Measurements from ENCODE around the gene GRIN2D.

Gene GRIN2D

DNA sequence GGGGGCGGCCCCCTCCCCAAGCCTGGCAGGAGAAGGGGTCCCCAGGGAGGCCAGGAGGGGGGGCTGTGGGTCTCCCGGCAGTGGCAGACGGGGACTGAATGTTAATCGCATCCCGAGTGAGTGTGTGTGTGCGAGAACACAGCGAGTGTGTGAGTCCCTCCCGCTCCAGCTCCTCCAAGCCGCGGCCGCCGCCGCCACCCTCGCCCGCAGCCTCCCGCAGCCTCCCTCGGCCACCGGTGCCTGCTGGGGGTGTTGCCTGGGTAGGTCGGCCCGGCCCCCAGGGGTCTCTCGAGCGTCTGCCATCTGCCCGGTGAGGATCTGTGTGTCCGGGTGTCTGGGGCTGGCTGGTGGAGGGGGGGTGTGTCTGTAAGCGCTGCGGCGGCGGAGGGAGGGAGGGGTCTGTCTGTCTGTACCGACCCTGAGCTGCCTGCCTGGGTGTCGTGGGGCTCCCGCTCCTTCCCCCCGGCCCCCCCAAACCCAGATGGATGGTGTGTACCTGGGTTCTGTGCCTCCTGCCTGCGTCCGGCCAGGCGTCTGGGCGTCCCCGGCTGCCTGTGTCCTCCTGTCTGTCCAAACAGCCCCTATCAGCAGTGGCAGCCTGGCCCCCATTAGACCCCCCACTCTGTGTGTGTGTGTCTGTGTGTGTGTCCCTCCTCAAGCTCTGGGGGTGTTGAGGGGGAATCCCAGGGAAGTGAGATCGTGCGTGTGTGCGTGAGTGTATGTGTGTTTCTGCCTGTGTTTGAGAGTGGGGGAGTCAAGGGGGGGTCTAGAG, at the start of gene GRIN2D:
GRIN2D (plus strand) TSS at position 110 of the 772 bp plus-strand sequence. CDS start 4,725 bp downstream, outside the sequence.
- in situ Hi-C loops (cut with HindIII; ENCODE audit: low sequenced_read_pairs): no loop called here

DNA sequence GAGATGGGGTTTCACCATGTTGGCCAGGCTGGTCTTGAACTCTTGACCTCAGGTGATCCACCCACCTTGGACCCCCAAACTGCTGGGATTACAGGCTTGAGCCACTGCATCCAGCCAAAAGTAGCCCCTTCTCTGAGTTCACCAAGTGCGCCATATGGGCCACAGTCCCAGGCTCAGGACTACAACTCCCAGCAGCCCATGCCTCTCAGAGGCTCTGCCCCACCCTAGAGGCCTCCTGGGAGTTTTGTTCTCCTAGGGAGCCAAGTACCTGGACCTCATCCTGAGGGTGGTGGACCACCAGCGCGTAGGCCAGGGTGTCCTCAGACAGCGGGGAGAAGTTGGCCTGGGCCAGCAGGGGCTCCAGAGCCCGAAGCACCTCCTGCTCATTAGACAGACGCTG, 48.6 kb upstream of the GRIN2D start:
- in situ Hi-C loops (cut with HindIII; ENCODE audit: low sequenced_read_pairs): loop anchor here (25.0 kb wide), 1 partner anchor 92 kb away; the partner anchor contains the start of gene GRWD1

DNA sequence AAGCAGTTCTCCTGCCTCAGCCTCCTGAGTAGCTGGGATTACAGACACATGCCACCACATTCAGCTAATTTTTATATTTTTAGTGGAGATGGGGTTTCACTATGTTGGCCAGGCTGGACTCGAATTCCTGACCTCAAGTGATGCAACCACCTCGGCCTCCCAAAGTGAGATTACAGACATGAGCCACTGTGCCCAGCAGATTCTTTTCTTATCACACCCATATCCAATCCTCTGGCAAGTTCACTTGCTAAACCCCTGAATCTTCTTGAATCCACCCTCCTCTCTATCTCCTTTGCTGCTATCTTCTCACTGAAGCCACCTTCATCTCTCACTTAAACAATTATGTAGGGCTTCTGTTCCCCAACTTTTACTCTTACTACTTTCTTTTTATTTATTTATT, 47.3 kb upstream of the GRIN2D start:
- in situ Hi-C loops (cut with HindIII; ENCODE audit: low sequenced_read_pairs): loop anchor here (25.0 kb wide), 1 partner anchor 91 kb away; the partner anchor contains the start of gene GRWD1

DNA sequence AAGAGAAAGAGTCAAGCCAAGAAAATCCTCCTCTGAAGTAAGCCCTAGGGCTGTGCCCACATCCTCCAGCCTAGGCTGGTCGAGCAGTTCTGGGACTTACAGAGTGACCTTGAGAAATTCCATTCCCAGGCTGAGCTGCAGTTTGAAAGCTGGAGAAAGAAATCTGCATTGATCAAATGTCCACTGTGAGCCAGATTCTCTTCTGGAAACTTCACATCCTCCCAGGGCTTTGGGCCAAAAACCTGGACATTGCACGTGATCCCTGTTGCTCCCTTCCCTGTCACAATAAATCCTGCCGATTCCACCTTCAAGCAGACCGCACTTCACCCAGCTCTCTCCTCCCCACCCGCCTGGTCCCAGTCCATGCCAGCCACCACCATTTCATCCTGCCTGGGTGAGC, 45.4 kb upstream of the GRIN2D start:
- in situ Hi-C loops (cut with HindIII; ENCODE audit: low sequenced_read_pairs): loop anchor here (25.0 kb wide), 1 partner anchor 89 kb away; the partner anchor contains the start of gene GRWD1

DNA sequence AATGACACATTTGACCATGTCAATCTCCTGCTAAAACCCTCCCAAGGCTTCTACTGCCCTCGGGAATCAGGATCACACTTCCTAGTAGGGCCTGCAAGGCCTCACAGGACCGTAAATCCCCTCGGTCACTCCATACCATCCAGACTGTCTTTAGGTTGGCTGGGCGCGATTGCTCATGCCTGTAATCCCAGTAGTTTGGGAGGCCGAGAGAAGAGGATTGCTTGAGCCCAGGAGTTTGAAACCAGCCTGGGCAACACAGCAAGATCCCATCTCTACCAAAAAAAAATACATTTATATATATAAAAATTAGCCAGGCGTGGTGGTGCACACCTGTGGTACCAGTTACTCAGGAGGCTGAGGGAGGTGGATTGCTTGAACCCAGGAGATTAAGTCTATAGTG, 44.7 kb upstream of the GRIN2D start:
- in situ Hi-C loops (cut with HindIII; ENCODE audit: low sequenced_read_pairs): loop anchor here (25.0 kb wide), 1 partner anchor 89 kb away; the partner anchor contains the start of gene GRWD1

DNA sequence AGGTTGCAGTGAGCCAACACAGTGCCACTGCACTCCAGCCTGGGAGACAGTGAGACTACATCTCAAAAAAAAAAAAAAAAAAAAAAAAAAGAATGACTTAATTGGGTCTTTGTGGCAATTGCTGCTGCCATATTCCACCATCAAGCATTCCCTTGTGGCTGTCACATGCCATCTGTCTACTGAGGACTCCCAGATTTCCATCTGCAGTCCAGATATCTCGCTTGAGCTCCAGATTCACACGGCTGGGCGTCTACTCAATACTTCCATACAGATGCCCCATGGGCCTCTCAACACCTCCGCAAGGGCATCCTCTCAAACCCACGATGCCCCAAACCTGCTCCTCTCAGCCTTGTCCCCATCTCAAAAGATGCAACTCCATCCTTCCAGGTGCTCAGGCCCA, 42.6 kb upstream of the GRIN2D start:
- in situ Hi-C loops (cut with HindIII; ENCODE audit: low sequenced_read_pairs): no loop called here

DNA sequence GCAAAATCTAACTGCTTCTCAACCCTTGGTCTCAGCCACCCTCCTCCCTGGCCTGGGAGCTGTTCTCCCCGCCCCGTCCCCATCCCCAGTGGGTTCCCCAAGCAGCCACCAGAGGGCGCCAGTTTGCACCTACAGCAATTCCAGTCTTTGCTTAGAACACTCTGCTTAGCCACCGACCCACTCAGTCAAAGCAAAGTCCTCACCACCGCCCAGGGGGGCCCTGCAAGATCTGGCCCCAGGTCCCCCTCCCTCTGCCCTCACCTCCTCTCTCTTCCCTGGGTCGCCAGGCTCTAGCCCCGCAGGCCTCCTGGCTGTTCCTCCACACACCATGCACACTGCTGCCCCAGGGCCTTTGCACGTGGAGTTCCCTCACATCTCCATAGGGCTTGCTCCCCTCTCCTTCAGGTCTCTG, 42.1 kb upstream of the GRIN2D start:
- in situ Hi-C loops (cut with HindIII; ENCODE audit: low sequenced_read_pairs): no loop called here

DNA sequence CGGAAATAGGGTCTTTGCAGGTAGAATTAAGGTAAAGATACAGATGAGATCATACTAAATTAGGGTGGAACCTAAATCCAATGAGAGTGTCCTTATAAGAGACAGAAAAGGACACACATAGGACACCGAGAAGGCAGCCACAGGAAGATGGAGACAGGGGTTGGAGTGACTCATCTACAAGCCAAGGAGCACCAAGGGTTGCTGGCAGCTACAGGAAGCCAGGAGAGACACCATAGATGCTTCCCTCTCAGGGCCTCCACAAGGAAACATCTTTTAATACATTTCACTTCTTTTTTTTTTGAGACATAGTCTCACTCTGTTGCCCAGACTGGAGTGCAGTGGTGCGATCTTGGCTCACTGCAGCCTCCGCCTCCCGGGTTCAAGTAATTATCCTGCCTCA, 39.8 kb upstream of the GRIN2D start:
- in situ Hi-C loops (cut with HindIII; ENCODE audit: low sequenced_read_pairs): no loop called here

DNA sequence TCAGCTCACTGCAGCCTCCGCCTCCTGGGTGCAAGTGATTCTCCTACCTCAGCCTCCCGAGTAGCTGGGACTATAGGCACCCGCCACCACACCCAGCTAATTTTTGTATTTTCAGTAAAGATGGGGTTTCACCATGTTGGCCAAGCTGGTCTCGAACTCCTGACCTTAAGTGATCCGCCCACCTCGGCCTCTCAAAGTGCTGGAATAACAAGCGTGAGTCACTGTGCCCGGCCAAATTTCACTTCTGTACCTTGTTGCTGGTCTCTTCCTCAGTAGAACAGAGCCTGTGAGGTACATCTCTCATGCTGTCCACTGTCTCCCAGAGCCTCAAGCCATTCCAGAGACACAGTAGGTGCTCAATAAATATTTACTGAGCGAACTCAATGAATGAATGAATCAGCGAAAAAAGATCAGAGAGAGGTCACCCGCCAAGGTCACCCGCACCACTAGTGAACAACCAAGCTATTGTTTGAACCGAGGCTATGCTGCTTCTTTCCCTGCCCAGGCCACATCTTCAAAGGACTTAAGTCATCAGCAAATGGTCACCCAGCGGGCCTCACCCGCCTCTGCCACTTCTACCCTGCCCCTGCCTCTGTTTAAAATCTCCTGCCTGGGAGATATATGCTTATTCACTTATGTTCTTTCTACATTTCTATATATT, 39.0 kb upstream of the GRIN2D start:
- in situ Hi-C loops (cut with HindIII; ENCODE audit: low sequenced_read_pairs): no loop called here

DNA sequence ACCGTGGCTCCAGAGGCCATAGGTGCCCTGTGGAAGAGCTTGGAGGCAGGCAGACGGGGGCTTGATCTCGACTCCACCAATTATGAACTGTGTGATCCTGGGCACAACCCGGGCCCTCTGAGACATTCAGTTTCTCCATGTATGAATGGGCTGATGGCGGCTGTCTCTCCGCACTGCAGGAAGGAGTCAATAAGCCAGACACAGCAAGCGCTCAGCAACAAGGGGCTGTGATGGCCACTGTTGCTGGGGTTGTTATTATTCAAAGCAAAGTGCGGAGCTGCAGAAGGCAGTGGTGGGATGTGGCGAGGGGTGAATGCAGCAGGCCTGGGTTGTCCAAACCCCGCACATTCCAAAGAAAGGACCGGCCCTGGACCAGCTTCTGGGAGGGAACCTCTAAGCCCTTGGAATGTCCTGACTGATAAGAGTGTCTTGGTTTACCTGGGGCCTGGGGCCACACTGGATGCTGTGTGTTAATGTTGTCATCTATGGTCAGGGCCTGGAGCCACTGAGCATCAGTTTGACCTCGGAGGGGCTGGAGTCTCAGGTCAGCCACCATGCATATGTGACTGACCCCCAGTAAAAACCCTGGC, 38.0 kb upstream of the GRIN2D start:
- in situ Hi-C loops (cut with HindIII; ENCODE audit: low sequenced_read_pairs): no loop called here

DNA sequence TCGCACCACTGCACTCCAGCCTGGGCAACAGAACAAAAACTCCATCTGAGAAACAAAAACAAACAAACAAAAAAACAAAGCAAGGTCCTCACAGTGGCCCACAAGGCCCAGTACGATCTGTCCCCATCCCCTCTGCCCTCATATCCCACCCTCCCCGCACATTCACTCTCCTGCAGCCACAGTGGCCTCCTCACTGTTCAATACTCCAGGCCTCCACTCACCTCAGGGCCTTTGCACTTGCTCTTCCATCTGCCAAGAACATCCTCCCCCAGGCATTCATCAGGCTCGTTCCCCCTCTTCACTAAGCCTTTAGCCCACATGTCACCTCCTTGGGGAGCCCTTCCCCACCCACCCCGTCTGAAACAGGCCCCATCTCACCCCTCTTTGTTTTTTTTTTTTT, 34.3 kb upstream of the GRIN2D start:
- in situ Hi-C loops (cut with HindIII; ENCODE audit: low sequenced_read_pairs): no loop called here

DNA sequence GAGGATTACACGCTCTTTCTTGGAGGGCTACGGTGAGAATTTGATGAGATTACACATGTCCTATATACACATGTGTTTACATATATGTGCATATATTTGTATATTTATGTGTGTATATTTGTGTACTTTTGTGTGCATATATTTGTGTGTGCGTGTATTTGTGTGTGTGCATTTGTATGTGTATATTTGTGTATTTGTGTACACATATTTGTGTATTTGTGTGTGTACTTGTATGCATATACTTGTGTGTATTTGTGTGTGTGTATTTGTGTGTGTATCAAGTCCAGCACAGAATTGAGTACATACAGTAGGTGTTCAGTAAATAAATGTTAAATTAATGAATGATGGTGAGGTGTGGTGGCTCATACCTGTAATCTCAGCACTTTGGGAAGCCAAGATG, 31.6 kb upstream of the GRIN2D start:
- in situ Hi-C loops (cut with HindIII; ENCODE audit: low sequenced_read_pairs): no loop called here

DNA sequence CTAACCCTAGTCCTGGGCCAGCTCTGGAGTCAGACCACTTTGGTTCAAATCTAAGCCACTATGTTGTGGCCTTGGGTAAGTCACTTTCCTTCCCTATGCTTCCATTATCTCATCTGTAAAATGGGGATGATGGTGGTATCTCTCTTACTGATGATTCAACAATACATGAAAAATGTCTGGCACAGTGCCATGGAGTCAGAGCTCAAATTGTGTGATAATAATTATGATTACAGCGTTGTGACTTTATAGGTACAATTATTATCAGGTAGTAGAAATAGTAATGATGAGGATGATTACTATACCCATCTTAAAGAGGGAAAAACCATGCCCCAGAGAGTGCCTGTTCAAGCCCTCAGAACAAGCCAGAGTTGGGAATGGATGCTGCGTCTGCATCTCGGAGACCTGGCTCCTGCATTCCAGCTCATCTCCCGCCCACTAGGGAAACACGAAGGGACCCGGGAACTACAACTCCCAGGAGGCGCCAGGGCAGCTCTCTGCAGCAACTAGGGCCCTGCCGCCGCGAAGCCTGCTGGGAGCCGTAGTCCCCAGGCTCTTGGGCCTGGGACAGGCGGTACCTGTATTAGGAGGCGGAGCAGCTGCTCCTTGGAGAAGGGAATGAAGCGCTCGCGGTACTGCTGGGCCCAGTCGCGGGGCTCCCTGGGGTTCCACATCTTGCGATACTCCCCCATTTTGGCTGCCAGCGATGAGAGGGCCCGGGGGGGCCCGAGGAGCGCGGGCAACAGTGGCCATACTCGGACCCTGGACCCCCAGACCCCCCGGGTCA, 30.6 kb upstream of the GRIN2D start:
- in situ Hi-C loops (cut with HindIII; ENCODE audit: low sequenced_read_pairs): no loop called here

DNA sequence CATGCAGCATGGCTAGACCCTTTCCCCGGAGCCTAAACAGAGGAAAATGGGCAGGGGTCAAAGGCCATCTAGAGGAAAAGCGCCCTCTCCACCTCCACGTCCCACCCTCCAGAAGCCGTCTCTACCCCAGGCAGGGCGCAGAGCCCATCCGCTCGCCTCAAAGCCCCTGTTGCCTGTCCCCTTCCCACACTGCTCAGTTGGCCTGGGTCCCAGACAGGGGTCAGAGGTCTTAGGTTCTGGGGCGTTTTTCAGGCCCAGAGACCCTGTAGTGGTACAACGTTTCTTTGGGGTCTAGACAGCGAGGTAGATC, 30.0 kb upstream of the GRIN2D start:
- in situ Hi-C loops (cut with HindIII; ENCODE audit: low sequenced_read_pairs): no loop called here

DNA sequence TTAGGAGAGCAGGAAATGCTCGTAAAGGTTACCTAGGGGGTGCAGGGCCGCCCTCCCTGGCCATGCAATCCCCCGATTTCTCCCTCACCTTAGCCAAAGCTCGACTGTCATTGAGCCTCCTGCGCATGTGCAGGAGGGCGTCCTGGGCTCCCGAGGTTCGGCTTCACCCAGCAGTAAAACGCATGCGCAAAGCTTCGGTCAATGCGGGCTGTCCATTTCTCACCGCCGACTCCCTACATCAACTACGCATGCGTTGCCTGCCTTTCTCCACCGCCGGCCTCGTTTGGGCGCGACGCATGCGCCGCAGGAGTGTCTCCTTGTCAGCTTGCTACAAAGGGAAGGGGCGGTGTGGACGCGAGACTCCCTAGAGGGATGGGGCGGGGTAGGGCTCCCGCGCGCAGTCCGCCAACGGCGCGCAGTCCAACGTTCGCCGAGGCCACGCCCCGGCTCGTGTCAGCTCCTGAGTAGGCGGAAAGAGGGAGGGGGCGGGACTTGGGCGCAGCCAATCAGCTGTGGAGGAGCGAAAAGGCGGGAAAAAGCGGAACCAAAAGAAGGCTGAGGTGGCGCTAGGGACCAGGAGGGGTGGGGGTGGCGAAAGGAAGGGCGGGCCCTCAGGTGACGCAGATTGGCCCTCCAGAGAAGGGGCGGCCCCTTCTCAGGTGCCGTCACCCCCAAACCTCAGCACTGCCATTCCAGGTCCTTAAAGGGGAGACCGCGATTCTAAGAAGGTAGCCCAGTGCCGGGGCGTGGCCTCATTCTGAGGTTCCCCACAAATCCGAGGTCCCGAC, 29.5 kb upstream of the GRIN2D start, which contains the start of the genes SYNGR4 and TMEM143:
SYNGR4 (plus strand) TSS at position 558 of the 788 bp plus-strand sequence. CDS start 1,476 bp downstream, outside the sequence.
TMEM143 (minus strand) TSS at position 131 of the 788 bp plus-strand sequence; CDS start at position 111, 20 bp downstream.
- in situ Hi-C loops (cut with HindIII; ENCODE audit: low sequenced_read_pairs): no loop called here

DNA sequence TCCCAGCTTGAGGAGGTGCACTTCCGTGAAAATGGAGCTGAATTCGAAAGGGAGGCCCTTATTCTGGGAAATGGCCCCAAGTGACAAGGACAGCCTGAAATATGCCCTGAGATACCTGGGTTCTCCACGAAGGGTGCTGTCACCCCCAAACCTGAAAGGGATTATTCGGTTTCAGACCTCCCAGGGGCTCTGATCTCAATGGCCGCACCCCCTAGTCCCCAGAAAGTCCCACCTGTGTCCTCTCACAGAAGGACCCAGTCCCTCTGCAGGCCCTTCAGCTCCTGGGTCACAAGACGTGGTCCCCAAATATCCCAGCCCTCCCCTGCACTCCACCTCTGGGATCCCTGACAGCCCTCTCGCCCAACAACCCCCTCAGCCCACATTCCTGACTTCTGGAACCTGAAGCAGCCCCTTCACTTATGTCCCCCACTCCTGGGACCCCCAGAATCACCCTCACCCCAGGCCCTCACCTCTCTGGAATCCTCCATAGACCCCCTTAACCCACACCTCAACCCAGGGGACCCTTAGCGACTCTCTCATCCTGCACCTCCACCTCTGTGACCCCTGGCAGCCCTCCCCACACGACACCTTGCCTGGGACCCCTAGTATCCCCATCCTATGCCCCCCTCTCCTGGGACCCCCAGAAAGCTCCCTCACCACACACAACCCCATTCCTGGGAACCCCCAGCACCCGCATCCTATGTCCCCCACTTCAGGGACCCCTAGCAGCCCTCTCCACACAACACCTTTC, 28.7 kb upstream of the GRIN2D start:
- in situ Hi-C loops (cut with HindIII; ENCODE audit: low sequenced_read_pairs): no loop called here

DNA sequence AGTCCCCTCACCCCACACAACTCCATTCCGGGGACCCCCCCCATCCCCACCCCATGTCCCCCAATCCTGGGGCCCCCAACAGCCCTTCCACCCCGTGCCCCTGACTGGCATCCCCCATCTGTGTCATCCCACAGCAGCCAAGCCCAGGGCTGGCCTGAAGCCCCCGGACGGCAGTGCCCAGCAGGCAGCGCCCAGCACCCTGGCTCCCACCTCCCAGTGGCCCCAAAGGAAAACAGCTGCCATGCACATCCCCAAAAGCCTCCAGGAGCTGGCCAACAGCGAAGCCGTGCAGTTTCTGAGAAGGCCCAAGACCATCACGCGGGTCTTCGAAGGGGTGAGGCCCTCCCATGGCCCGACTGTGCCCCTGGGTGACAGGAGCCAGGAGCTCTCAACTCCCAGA, 27.9 kb upstream of the GRIN2D start:
- in situ Hi-C loops (cut with HindIII; ENCODE audit: low sequenced_read_pairs): no loop called here

DNA sequence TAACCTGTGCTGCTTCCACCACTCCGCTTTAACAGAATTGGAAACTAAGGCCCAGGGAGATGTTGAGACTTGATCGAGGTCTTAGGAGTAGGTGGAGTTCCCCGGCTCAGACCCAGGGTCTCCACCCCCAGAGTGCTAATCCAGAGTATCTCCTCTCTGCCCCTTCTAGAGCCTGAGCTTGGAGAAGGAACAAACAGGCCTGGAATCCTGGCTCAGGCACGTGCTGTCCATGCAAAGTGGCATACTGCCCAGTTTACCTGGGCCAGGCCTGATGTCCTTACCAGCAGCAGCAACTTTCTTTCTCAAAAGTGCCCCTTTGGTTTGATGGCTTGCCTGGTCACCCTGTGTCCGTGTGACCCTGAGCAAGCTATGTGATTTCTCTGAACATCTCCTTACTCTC, 25.6 kb upstream of the GRIN2D start:
- in situ Hi-C loops (cut with HindIII; ENCODE audit: low sequenced_read_pairs): no loop called here

DNA sequence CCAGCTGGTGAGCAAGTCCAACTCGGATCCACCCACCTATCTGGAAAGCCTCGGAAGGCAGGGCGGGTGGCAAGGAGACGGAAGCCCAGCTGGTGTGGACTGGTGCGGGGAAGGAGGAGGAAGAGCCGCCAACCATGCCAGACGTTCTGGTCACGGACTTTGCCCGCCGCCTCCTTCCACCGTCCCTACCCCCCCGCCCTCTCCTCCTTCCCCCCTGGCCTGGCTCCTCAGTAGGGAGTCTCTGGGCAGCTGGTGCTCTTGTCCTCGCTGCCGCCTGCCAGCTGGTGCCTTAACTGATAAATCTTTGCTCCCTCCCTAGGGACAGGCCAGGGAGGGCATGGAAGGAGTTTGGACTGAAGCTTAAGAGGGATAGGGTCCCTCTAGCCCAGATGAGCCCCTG, 24.5 kb upstream of the GRIN2D start:
- in situ Hi-C loops (cut with HindIII; ENCODE audit: low sequenced_read_pairs): no loop called here

Data from DLD1 (cell line).